ENCODE measurements around the gene SLC35F5. TPM values are rescaled to one million over a fixed set of nuclear protein-coding genes. Genes with fewer than 3 reads are reported as not detected.

Gene SLC35F5
- total RNA-seq, 2 experiments from 2014 or later = 18.3 to 19.2 TPM

GRCh38 chr2:113796592-113797175 is 40.2 kb upstream of the SLC35F5 start:
- no peaks in the 10 kb centered on the region for H3K9me3 ChIP-seq (ENCODE audit: control insufficient read depth in 1 of 2, insufficient read depth in 1 of 2, low read length in 2 of 2)
- POLR2A ChIA-PET = no interaction called here
- H3K4me3 ChIP-seq (ENCODE audit: low read length) = no peak overlapping the region
- DNase-seq (no peak), ATAC-seq (ENCODE audit: poor library complexity) (no peak)
- Mint-ChIP-seq H3K27ac (no peak overlapping the region), H3K9me3 (no peaks in the 10 kb centered on the region), H3K4me3 (no peak overlapping the region), H3K36me3 (ENCODE audit: low read depth) (no peaks in the 10 kb centered on the region), H3K27me3 (no peaks in the 10 kb centered on the region), H3K4me1 (ENCODE audit: low read depth) (no peaks in the 10 kb centered on the region)
- H3K36me3 ChIP-seq (ENCODE audit: insufficient read depth, low read length) = no peaks in the 10 kb centered on the region
- no peaks in the 10 kb centered on the region for H3K4me1 ChIP-seq (ENCODE audit: insufficient read depth, low read length)
- no peaks in the 10 kb centered on the region for H3K27me3 ChIP-seq (ENCODE audit: control insufficient read depth in 1 of 2, insufficient read depth in 2 of 2, low read length in 2 of 2)
- no peak overlapping the region for H3K27ac ChIP-seq (ENCODE audit: low read depth in 1 of 2, low read length in 2 of 2)
- TF ChIP-seq CTCF (IDR thresholded peaks at IDR 0.05) = no peak
- CTCF ChIA-PET = no interaction called here
- intact Hi-C loops (cut with DNase I, micrococcal nuclease) = no loop called here

- no peak overlapping the region for H3K27ac ChIP-seq (ENCODE audit: low read depth in 1 of 2, low read length in 2 of 2)
- H3K9me3 ChIP-seq (ENCODE audit: control insufficient read depth in 1 of 2, insufficient read depth in 1 of 2, low read length in 2 of 2) = no peaks in the 10 kb centered on the region
- DNase-seq (no peak), ATAC-seq (ENCODE audit: poor library complexity) (no peak)
- H3K36me3 ChIP-seq (ENCODE audit: insufficient read depth, low read length) = no peaks in the 10 kb centered on the region
- no peaks in the 10 kb centered on the region for H3K4me1 ChIP-seq (ENCODE audit: insufficient read depth, low read length)
- Mint-ChIP-seq H3K27me3 (no peaks in the 10 kb centered on the region), H3K36me3 (ENCODE audit: low read depth) (no peaks in the 10 kb centered on the region), H3K9me3 (no peaks in the 10 kb centered on the region), H3K27ac (no peak overlapping the region), H3K4me3 (no peak overlapping the region), H3K4me1 (ENCODE audit: low read depth) (no peaks in the 10 kb centered on the region)
- H3K4me3 ChIP-seq (ENCODE audit: low read length) = no peak overlapping the region
- TF ChIP-seq CTCF (IDR thresholded peaks at IDR 0.05) = no peak
- intact Hi-C loops (cut with DNase I, micrococcal nuclease) = no loop called here
- ChIA-PET CTCF (no interaction called here), POLR2A (no interaction called here)
- no peaks in the 10 kb centered on the region for H3K27me3 ChIP-seq (ENCODE audit: control insufficient read depth in 1 of 2, insufficient read depth in 2 of 2, low read length in 2 of 2)
Observed at GRCh38 chr2:113795405-113795920, 39.0 kb upstream of the SLC35F5 start.

- H3K4me1 Mint-ChIP-seq (ENCODE audit: low read depth) = no peaks in the 10 kb centered on the region
- Histone ChIP-seq H3K27me3 (ENCODE audit: control insufficient read depth in 1 of 2, insufficient read depth in 2 of 2, low read length in 2 of 2) (no peaks in the 10 kb centered on the region), H3K4me3 (ENCODE audit: low read length) (no peak overlapping the region), H3K9me3 (ENCODE audit: control insufficient read depth in 1 of 2, insufficient read depth in 1 of 2, low read length in 2 of 2) (no peaks in the 10 kb centered on the region), H3K27ac (ENCODE audit: low read depth in 1 of 2, low read length in 2 of 2) (no peak overlapping the region), H3K4me1 (ENCODE audit: insufficient read depth, low read length) (no peaks in the 10 kb centered on the region), H3K36me3 (ENCODE audit: insufficient read depth, low read length) (no peaks in the 10 kb centered on the region)
- CTCF ChIA-PET = no interaction called here
- no peak overlapping the region for H3K4me3 Mint-ChIP-seq
- intact Hi-C loops (cut with DNase I, micrococcal nuclease) = no loop called here
- DNase-seq = no peak
- no peaks in the 10 kb centered on the region for H3K9me3 Mint-ChIP-seq
- H3K36me3 Mint-ChIP-seq (ENCODE audit: low read depth) = no peaks in the 10 kb centered on the region
- H3K27ac Mint-ChIP-seq = no peak overlapping the region
- ATAC-seq (ENCODE audit: poor library complexity) = no peak
- TF ChIP-seq CTCF (IDR thresholded peaks at IDR 0.05) = no peak
- POLR2A ChIA-PET = no interaction called here
- no peaks in the 10 kb centered on the region for H3K27me3 Mint-ChIP-seq
Observed at GRCh38 chr2:113791697-113792590, 35.5 kb upstream of the SLC35F5 start.
